K562 (cell line): ENCODE measurements around the gene PTAR1. TPM values are rescaled to one million over a fixed set of nuclear protein-coding genes. Genes with fewer than 3 reads are reported as not detected.
A peak's percentile ranks its signal among the peaks of the same experiment; 100 is the strongest.

Experiments
- C11orf30 ChIP-seq: fragments of 450-650 bp; IDR thresholded peaks from 2 replicates; pipeline ENCODE4 v1.6.1; 2016; ENCODE audit warnings: low read depth, mild to moderate bottlenecking
- CBX3 ChIP-seq, 2 experiments: IDR thresholded peaks; 1 replicate in 1 of 2; 2 replicates in 1 of 2; pipeline ENCODE4 v1.6.1; 2012; ENCODE audit warnings: inconsistent platforms in 2 of 2, low read length in 2 of 2, borderline replicate concordance in 1 of 2, control low read depth in 1 of 2
- CCAR2 ChIP-seq: fragments of 200-400 bp; formaldehyde crosslinking; IDR thresholded peaks from 2 replicates; pipeline ENCODE4 v1.6.1; 2017; ENCODE audit warnings: mild to moderate bottlenecking, low read depth, low read length
- CTBP1 ChIP-seq: fragments of 450-650 bp; IDR thresholded peaks from 2 replicates; pipeline ENCODE4 v1.6.1; 2016; ENCODE audit warnings: borderline replicate concordance
- CTCF ChIP-seq, 3 experiments: IDR thresholded peaks in 2 of 3; conservative IDR thresholded peaks in 1 of 3; 2 replicates each; pipeline ENCODE4 v1.5.1; 2011 to 2012; ENCODE audit warnings: low read length in 3 of 3, mild to moderate bottlenecking in 3 of 3, control low read depth in 2 of 3, improper control_type of control experiment in 1 of 3, inconsistent platforms in 1 of 3, low read depth in 1 of 3, mixed read lengths in 1 of 3, moderate library complexity in 1 of 3; ENCODE audit not compliant: insufficient read depth in 2 of 3
- DEAF1 ChIP-seq: fragments of 450-650 bp; formaldehyde crosslinking; IDR thresholded peaks from 2 replicates; pipeline ENCODE4 v1.4.0; 2020; ENCODE audit warnings: mild to moderate bottlenecking, moderate library complexity
- ESRRA ChIP-seq: fragments of 450-650 bp; IDR thresholded peaks from 2 replicates; pipeline ENCODE4 v1.6.1; 2014; ENCODE audit warnings: low read depth, mild to moderate bottlenecking, moderate library complexity, borderline replicate concordance
- GTF2A2 ChIP-seq: IDR thresholded peaks from 2 replicates; pipeline ENCODE4 v1.6.1; 2016; ENCODE audit warnings: mild to moderate bottlenecking, missing genetic modification characterization, missing compliant biosample characterization
- HDAC1 ChIP-seq, 2 experiments: fragments of 450-650 bp; IDR thresholded peaks; 2 replicates each; pipeline ENCODE4 v1.6.1; 2016 to 2017; ENCODE audit warnings: inconsistent platforms in 1 of 2, mild to moderate bottlenecking in 1 of 2, moderate library complexity in 1 of 2
- KAT7 ChIP-seq: sonication (generic); formaldehyde crosslinking; IDR thresholded peaks from 2 replicates; pipeline ENCODE4 v1.8.0; 2022; ENCODE audit warnings: missing genetic modification reagents, mild to moderate bottlenecking, borderline replicate concordance
- NFE2L1 ChIP-seq: fragments of 450-650 bp; IDR thresholded peaks from 2 replicates; pipeline ENCODE4 v1.6.1; 2016; ENCODE audit warnings: missing genetic modification characterization, low read depth, mild to moderate bottlenecking, missing compliant biosample characterization, moderate library complexity, borderline replicate concordance
- NR1H2 ChIP-seq: sonication (generic); formaldehyde crosslinking; IDR thresholded peaks from 2 replicates; pipeline ENCODE4 v1.4.0; 2020; ENCODE audit warnings: mild to moderate bottlenecking, missing genetic modification reagents
- RAD21 ChIP-seq, 2 experiments: fragments of 250-450 bp in 1 of 2; fragments of 450-650 bp in 1 of 2; sonication (Bioruptor Pico) in 1 of 2; formaldehyde crosslinking in 1 of 2; IDR thresholded peaks in 1 of 2; conservative IDR thresholded peaks in 1 of 2; 2 replicates each; pipeline versions ENCODE4 v1.4.0 to v1.8.0; 2020 to 2022; ENCODE audit warnings: mild to moderate bottlenecking in 2 of 2, moderate library complexity in 1 of 2
- SMAD2 ChIP-seq: fragments of 150-350 bp; IDR thresholded peaks from 2 replicates; pipeline ENCODE4 v1.6.1; 2014; ENCODE audit warnings: low read depth, mild to moderate bottlenecking, low read length
- SP2 ChIP-seq: IDR thresholded peaks from 2 replicates; pipeline ENCODE4 v1.6.1; 2011; ENCODE audit warnings: mild to moderate bottlenecking, low read depth, low read length, moderate library complexity; ENCODE audit not compliant: poor library complexity, severe bottlenecking; ENCODE audit errors: extremely low read depth
- polyA plus RNA-seq, 8 experiments: library from polyadenylated mRNA; depleted of rRNA in 4 of 8; stranded (reverse) in 5 of 8; unstranded in 3 of 8; fragments of >200 nt; fragmentation: Nextera tagmentation in 2 of 8; fragmentation: Illumina TruSeq in 1 of 8; extraction: Ambion mirVana in 2 of 8; extraction: Trizol in 1 of 8; gene quantifications; 2 replicates each; pipeline versions ENCODE4 v1.2.1 to v1.2.3, GENCODE V29; 2011 to 2014; ENCODE audit warnings: inconsistent platforms in 1 of 8, missing spikeins in 1 of 8
- total RNA-seq, 7 experiments: library from RNA; depleted of rRNA in 6 of 7; stranded (reverse); fragments of >200 nt in 6 of 7; fragmentation: Illumina TruSeq in 2 of 7; extraction: Trizol in 2 of 7; gene quantifications; 2 replicates each; pipeline versions ENCODE4 v1.2.1 to v1.2.3, GENCODE V29; 2011 to 2021; ENCODE audit warnings: low replicate concordance in 1 of 7

Gene PTAR1
- total and polyA plus RNA-seq, 9 of the 15 experiments (the other 6 are each of a cell fraction or from before 2014, with no cell fraction given) = 10.1 to 48.0 (median 28.0) TPM

DNA sequence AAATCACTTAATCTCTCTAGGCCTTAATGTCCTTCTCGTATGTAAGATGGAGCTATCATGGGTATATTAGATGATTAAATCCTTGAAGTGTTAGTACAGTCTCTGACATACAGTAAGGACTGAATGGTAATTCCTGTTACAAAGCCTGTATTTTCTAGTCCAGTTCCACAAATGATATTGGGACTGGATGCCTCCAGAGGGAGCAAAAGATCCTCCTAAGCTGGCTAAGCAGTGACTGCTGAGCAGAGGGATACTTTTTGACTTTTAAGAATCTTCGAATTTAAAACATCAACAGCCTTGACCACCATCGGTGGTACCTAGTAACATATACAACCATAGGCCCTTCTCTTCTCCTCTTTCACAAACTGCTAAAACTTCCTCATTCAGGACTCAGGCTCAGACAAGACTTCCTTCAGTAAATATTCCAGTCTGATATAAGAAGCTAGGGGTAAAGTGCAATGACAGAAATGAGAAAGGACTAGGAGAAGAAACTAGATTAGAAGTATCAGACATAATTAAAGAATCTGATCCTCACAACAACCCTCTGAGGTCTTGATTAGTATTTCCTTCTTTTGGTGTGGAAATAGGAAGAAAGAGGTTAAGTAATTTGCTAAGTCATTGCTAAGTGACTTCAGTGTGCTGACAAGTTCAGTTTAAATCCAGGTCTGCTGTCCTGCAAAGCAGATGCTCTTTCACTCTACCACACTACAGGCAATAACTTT is 13.9 kb downstream of the PTAR1 start (continued):
- TF ChIP-seq CCAR2 (no peak), SMAD2 (no peak), SP2 (no peak), ESRRA (no peak), HDAC1 (IDR thresholded peaks at IDR 0.05) (0 out of 4 replicates have a peak, but pooled peaks of 1 of the 2 experiments have one; percentile 15), KAT7 (CRISPR knock-in tag) (no peak), CBX3 (IDR thresholded peaks at IDR 0.05; ENCODE audit: borderline replicate concordance in 1 of 2, low read length in 2 of 2) (no peak), CTCF (IDR thresholded peaks at IDR 0.05 in 2 of 3, conservative IDR thresholded peaks at IDR 0.05 in 1 of 3; ENCODE audit: insufficient read depth in 2 of 3, low read depth in 1 of 3, low read length in 3 of 3) (peak in 2 of 3 experiments; percentile 16 to 37; a peak in 3 of 6 replicates), C11orf30 (peak; percentile 79), NR1H2 (no peak), CTBP1 (no peak), GTF2A2 (tag) (no peak), NFE2L1 (tag) (peak; percentile 65; the same call in 1 of the 2 replicates), DEAF1 (no peak), RAD21 (CRISPR knock-in tag; conservative IDR thresholded peaks at IDR 0.05 in 1 of 2, IDR thresholded peaks at IDR 0.05 in 1 of 2) (peak in 1 of 2 experiments; percentile 30; a peak in 1 of 4 replicates)
- TF ChIP-seq, all 486 proteins: peak for 10
